Hematopoietic multipotent progenitor cell treated with erythropoietin and hydrocortisone succinate and interleukin-3 and kit ligand, for 4 days (in vitro differentiated cells): ENCODE data around the gene UTP4.
"Not testable (repeated sequence)": the region's sequence is repeated elsewhere in the genome, so short reads cannot be mapped to it uniquely, and the experiment has no call there.

Experiments
- DNase-seq: peaks from one replicate; pipeline ENCODE4 v3.0.0-alpha.2; 2015

UTP4 gene

DNA sequence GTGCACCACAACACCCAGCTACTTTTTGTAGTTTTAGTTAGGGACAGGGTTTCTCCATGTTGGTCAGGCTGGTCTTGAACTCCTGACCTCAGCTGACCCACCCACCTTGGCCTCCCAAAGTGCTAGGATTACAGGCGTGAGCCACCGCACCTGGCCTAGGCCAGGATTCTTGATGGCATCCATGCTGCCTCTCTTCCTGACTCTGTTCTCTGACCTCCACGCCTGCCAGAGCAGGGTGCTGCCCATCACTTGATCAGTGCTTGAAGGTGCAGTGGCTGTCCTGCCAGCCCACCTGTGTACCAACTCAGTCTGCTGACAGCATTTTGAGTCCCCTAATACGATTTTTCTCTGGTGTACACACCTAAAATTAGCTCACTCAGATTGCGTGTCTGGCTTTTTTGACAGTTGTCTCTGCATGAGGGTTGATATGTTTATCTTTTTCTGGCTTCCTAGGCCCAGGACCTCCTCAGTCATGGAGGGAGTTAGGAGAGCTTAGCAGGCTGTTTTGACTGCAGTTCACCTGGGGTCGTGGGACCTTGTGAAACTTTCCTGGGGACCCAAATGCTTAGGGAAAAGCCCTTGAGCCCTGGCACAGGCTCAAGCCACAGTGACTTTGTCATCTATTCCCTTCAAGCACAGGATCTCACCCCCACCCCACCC, 21.1 kb upstream of the UTP4 start:
- peak; percentile 57 for DNase-seq

DNA sequence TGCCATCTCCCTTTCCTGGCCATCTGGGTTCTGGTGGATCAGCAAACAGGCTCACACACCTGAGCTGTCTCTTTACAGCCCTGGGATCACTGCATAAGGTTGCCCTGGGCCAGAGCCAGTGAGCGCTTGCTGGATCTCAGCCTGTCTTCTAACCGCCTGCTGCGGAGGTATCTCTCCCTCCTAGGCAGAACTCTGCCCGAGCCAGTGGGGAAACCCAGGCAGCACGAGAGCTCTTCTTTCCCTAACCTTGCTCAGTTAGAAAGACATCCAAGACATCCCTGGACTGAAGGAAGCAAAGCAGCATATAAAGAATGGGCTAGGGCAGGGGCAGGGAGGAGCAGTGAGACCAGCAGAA, 20.6 kb upstream of the UTP4 start:
- DNase-seq: no peak

DNA sequence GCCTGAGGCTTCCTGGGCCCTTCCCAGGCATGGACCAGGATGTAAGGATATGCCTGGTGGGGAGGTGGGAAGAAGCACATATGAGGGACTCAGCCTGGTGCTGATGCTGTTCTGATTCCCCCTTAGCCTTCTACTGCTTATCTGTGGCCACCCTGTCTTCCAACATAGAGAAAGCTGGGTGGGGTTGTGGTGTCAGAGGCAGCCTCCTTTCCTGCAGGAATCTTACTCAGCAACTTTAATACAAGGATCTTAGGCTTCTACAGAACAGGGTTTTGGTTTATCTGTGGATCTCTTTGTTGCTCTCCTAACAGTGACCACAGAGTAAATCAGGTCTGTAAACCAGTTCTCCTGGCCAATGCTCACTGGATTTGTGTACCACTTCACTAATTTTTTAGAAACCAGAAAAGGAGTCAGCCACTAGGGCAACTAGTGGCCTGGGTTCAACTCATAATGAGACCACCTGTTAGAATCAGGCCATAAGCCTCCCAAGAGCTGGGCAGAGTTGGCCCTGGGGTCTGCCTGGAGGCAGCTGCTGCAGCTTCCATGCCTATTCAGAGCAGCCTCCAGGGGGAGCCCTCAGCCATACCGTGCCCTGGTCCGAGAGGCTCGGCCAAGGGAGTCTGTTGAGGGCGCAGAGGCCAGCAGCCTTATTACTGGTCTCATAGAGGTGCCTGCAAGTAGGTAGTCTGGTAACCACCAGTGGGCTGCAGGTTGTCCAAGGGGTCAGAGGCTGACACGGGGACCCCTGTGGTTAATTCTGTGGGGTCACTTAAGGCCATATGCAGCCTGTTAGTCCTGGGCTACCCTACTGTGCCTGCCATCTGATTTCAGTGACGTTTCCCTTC, 19.9 kb upstream of the UTP4 start:
- DNase-seq: peak; percentile 80

DNA sequence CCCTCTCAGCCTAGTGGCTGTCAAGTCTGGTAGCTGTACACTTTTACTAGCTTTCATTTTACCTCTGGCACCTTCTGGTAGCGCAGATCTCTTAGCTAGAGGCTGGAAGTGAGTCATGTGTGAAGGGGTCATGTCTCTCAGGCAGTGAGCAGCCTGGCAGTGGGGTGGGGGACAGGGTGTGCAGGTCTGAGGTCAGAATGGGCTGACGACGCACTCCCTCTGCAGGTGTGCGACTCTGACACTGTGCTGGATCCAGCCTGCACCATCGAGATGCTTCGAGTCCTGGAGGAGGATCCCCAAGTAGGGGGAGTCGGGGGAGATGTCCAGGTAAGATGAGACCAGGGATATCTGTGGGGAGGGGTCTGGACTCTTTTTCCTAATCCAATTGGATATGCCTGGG, 19.2 kb upstream of the UTP4 start:
- no peak for DNase-seq

DNA sequence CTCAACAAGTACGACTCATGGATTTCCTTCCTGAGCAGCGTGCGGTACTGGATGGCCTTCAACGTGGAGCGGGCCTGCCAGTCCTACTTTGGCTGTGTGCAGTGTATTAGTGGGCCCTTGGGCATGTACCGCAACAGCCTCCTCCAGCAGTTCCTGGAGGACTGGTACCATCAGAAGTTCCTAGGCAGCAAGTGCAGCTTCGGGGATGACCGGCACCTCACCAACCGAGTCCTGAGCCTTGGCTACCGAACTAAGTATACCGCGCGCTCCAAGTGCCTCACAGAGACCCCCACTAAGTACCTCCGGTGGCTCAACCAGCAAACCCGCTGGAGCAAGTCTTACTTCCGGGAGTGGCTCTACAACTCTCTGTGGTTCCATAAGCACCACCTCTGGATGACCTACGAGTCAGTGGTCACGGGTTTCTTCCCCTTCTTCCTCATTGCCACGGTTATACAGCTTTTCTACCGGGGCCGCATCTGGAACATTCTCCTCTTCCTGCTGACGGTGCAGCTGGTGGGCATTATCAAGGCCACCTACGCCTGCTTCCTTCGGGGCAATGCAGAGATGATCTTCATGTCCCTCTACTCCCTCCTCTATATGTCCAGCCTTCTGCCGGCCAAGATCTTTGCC, 18.0 kb upstream of the UTP4 start:
- no peak for DNase-seq

DNA sequence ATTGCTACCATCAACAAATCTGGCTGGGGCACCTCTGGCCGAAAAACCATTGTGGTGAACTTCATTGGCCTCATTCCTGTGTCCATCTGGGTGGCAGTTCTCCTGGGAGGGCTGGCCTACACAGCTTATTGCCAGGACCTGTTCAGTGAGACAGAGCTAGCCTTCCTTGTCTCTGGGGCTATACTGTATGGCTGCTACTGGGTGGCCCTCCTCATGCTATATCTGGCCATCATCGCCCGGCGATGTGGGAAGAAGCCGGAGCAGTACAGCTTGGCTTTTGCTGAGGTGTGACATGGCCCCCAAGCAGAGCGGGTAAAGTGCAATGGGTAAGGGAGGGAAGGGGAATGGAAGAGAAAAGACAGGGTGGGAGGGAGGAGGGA, 17.5 kb upstream of the UTP4 start:
- no peak for DNase-seq

DNA sequence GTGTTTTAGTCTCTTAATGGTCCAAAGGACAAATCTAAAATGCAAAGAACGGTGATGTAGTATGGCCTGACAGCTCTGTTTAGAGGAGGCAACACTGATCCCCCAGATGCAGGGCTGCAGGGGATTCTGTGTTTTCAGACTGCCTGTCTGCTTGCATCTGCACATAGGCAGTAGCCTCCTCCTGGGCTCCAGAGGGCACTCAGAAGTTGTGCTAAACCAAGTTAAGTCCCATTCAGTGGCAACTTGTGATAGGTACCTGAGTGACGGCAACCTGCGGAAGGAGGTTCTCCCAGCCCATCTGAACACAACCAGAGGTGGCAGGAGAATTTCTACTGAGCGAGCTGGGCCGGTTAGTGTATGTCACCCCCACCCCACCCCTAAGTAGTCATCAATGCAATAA, 17.1 kb upstream of the UTP4 start:
- DNase-seq: no peak

DNA sequence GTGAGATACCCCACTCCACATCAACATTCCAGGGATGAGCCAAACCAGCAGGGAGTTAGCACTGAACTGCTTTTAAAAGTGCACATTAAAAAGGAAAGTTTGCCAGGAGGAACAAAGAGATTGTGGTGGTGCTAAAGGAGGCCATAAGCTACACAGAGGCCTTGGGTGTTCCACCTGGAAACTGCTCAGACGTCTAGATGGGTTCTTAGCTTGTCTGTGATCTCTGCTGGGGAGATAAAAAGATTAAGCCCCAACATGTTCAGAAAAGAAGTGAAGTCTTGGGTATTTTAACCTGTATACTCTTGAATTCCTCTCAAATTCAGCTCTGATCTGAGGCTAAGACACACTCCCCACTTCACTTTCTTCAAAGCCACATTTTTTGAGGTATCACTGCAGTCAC, 16.6 kb upstream of the UTP4 start:
- no peak for DNase-seq

DNA sequence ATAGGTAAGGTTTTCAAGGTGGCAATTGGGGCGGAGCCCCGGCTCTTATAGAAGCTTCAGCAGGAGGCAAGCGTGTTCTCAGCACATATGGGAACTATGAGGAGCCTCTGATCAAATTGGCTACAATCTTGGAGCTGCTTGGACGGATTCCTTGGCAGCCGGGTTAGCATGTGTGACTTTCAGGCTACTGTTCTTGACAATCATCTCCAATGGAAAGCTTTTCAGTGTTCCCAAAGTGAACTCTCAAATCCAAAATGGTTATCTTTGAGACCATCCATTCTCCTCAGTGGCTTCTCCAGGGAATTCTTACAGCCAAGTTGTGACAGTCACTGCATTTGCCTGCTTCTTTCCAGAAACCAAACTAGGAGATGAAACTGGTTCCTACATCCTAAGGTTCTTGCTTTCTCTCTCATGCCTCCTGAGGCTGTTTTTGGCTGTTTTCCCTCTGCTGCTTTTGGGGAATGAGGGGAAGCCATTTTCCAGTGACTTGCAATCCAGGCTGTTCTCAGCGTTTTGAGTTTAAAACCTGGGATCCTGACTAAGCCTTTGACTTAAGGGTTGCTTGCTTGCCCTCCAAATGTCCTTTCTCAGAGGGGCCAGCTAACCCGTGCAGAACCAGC, 16.1 kb upstream of the UTP4 start:
- DNase-seq: no peak

DNA sequence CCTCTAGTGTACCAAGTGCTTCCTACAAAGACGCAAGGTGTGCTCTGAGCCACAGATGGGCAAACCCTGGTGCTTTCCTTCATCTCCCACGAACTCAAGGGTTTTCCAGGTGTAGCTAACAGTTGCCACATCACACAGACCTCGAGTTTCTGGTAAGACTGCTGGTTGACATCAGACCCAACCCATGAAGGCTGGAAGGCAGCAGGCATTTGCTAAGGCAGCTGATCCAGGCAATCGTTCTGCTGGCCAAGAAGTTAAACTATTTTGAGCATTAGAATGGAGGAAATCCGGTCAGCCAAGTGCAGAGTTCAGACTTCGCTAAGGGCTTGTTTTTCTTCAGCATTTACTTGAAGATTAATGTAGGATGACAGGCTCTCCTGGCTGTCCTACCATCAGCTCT, 15.5 kb upstream of the UTP4 start:
- no peak for DNase-seq

DNA sequence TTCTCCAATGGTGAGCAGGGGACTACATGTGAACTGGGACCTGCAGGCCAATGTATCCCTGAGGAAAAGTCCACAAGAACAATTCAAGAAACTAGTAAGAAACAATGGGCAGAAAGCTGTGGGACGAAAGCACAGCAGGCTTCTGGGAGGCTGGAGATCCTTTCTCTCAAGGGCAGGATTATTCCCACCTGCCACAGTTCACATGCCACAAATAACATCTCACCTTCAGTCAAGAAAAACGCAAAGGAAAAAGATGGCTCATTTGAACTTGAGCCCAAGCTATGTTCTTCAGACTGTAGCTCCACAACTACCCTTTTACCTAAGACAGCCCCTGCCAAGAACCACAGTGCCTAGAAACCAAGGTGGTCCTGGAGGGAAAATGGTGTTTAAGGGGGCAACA, 14.0 kb upstream of the UTP4 start:
- DNase-seq: no peak

DNA sequence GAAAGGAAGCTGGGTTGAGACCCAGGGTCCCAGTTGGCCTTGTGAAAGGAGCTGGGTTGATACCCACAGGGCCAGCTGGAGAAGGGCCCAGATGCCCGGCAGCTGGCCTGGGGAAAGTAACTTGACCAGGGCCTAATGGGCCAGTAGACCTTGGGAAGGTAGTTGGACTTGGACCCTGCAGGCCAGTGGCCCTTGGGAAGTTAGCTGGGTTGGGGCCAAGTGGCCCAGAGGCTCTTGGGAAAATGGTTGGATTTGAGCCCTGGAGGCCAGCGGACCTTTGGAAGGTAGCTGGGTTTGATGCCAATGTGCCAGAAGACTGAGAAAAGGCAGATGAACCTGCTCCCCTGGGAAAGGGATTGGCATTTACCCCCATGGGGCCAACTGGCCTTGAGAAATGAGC, 13.5 kb upstream of the UTP4 start:
- DNase-seq: no peak

DNA sequence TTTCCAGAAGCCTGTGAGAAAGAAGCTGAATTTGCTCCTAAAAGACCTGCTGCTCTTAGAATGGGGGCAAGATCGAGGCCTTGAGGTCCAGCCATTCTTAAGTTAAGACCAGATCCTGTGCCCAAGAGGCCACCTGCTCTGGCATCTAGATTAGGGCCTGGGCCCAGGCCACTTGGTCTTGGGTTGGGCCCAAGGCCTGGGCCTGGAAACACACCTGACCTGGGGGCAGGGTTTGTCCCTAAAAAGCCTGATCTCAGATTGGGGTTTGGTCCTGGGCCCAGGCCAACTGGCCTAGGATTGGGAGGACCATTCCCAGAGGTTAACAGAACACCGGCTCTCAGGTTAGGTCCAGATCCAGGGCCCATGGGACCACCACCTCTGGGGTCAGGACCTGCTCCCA, 12.9 kb upstream of the UTP4 start:
- no peak for DNase-seq

DNA sequence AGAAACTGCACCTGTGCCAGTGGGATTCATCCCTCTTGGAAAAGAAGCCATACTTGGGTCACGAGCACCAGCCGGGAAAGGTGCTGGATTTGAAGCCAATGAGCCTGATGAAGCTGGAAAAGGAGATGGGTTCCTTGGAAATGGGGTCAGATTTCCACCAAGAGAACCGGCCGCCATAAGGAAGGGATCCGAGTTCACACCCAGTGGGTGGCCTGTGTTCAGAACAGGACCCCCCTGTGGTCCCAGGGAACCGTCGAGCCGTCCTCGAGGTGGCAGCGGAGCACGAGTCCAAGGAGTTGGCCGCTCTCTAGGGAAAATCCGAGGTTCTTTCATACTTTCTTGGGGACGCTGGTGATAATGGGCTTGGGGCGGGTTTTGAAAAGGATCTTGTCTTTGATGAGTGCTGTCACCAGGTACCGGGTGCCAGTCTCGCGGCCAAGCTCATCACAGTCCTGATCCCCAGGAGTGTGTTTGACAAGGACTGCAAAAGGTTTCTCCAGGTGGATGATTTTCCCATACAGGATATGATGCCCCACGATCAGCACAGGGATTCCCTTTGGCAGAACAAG, 12.3 kb upstream of the UTP4 start:
- DNase-seq: no peak

DNA sequence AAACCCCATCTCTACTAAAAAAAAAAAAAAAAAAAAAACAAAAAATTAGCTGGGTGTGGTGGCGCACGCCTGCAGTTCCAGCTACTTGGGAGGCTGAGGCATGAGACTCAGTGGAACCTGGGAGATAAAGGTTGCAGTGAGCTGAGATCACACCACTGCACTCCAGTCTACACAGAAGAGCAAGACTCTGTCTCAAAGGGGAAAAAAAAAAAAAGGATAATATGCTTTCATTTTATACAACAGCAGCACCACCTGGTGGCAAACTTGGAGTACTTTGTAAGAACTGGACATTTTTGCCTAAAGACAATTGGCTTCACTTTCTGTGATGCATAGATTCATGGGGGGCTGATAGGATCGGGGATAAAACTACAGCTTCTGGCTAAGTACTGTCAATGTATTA, 8.5 kb upstream of the UTP4 start:
- DNase-seq: peak; percentile 92

DNA sequence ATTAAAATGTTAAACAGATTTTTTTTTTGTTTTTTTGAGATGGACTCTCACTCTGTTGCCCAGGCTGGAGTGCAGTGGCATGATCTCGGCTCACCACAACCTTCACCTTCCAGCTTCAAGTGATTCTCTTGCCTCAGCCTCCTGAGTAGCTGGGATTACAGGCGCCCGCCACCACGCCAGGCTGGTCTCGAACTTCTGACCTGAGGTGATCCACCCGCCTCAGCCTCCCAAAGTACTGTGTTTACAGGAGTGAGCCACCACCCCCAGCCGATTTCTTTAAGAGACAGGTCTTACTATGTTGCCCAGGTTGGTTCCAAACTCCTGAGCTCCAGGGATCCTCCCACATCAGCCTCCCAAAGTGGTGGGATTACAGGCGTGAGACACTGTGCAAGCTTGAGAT, 8.0 kb upstream of the UTP4 start:
- DNase-seq: not testable (repeated sequence)

DNA sequence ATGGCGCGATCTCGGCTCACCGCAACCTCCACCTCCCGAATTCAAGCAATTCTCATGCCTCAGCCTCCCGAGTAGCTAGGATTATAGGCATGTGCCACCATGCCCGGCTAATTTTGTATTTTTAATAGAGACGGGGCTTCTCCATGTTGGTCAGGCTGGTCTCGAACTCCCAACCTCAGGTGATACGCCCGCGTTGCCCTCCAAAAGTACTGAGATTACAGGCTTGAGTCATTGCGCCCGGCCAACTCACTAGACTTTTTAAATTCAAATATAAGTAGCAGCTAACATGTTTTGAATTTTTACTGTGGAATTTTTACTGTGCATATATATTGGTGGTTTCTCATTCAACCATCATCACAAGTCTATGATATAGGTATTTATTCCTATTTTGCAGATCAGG, 7.5 kb upstream of the UTP4 start:
- DNase-seq: not testable (repeated sequence)

DNA sequence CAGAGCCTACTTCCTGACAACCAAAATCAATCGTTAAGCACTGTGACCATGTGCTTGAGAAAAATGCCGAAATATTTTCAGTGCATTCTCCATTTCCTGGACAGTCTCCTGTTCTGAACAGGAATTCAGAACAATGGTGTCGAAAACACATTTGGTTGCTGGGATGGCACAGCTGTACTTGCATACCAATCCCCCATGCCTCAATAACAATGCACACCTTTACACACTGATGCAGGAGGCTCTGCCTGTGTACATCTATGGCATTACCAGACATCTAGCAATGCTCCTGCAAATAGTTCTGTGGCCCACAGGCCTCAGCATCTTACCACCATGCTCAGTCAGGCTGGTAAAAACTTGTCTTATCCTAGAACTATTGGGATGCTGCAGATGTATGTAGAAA, 6.2 kb upstream of the UTP4 start:
- DNase-seq: no peak

DNA sequence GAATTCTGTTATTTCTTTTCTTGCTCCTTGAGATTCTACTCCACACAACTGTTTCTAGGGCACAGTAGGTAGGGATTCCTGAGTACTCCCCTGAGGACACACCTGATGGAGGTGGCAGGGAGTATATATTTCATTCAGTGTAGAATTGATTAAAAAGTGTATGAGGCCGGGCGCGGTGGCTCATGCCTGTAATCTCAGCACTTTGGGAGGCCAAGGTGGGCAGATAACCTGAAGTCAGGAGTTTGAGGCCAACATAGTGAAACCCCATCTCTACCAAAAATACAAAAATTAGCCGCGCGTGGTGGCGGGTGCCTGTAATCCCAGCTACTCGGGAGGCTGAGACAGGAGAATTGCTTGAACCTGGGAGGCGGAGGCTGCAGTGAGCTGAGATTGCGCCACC, 5.6 kb upstream of the UTP4 start:
- DNase-seq: not testable (repeated sequence)

DNA sequence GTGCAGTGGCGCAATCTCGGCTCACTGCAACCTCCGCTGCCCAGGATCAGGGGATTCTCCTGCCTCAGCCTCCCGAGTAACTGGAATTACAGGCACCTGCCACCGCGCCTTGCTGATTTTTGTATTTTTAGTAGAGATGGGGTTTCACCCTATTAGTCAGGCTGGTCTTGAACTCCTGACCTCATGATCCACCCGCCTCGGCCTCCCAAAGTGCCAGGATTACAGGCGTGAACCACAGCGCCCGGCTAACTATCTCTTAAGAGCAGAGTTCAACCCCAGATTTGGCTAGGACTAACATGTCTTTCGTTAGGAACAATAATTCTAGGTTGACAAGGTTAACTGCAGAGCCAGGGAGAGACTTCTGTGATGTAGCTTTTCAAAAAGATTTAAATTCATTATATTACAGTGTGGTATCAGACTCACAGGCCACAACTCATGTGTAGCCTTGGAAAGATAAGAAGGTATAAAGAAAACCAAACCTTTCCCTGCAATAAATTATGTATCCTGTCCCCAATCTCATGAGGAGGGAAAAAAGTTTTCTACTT, 4.4 kb upstream of the UTP4 start:
- no peak for DNase-seq

DNA sequence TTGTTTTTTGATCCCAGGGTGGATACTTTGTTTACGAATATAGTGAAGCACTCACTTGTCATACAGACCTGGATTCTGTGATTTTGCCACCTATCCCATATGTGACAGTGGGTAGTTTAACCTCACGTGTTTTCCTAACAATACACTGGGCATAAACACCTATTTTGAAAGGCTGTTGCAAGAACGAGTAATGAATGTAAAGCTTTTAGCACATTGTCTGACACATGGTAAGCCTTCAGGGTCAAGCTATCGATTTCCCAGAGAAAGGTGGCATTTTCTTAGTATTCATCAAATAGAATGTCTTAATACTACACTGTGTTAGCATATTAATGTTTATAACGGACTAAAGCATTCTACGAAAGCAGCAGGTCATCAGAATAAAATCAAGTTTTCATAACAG, 2.0 kb upstream of the UTP4 start:
- DNase-seq: no peak

DNA sequence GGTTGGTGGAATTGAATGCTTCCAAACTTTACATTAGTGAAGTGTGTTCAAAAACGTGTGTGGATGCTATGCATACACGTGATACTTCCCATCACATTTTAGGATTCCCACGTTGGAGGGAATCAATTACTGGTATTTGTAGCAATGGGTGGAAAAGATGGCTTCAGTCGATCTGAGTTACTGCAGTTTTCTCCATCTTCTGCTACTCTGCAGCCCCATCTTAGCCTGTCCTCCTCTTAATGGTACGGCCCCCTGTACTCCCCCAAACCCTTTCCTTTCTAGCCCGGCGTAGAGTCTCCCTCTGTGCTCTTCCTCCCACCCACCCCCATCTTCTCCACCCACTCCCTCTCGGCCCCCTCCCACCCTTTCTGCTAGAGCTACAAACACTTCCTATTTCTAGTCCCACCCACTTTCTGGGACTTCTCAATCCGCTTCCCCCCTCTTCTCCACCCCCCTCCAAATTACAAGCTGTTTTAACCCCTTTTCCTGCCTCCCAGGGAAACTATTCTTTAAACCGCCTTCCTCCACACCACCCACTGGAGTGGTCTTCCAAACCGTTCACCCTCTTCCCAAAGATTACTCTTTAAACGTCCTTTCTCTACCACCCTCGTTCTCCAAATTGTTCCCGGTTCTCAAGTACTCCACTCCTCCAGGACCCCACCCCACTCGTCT, 1.1 kb upstream of the UTP4 start:
- peak; percentile 81 for DNase-seq
